OCI-LY1 (cell line): ENCODE measurements around the gene GFPT1.

Experiments used
- EZH2 ChIP-seq: fragments of 200-600 bp; sonication (generic), shearing (Covaris generic); IDR thresholded peaks from 2 replicates; pipeline ENCODE4 v1.8.0; 2017; ENCODE audit warnings: borderline replicate concordance, mixed run types, mild to moderate bottlenecking, antibody characterized with exemption, low read length, moderate library complexity, mixed read lengths
- TF ChIP-seq, protein P1 (sequence below): fragments of 200-600 bp; sonication (generic), shearing (Covaris generic); IDR thresholded peaks from 2 replicates; pipeline ENCODE4 v1.5.1; 2017; ENCODE audit warnings: mild to moderate bottlenecking, antibody characterized with exemption, low read length, moderate library complexity, mixed read lengths

DNA sequence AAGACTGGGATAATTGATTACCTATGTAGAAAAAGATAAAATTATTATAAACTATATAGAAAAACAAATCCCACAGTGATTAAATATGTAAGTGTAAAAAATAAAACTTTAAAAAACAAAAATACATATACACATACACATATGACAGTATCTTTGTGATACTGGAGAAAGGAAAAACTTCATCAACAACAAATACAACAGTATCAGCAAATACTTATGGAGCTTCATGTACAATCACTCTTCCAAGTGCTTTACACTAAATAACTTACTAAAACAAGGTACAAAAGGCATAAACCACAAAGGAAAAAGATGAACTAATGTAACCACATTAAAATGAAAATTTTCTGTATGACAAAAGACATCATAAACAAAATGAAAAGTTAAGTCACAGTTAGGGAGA lies 24.1 kb upstream of the GFPT1 start:
- TF ChIP-seq, protein P1, sequence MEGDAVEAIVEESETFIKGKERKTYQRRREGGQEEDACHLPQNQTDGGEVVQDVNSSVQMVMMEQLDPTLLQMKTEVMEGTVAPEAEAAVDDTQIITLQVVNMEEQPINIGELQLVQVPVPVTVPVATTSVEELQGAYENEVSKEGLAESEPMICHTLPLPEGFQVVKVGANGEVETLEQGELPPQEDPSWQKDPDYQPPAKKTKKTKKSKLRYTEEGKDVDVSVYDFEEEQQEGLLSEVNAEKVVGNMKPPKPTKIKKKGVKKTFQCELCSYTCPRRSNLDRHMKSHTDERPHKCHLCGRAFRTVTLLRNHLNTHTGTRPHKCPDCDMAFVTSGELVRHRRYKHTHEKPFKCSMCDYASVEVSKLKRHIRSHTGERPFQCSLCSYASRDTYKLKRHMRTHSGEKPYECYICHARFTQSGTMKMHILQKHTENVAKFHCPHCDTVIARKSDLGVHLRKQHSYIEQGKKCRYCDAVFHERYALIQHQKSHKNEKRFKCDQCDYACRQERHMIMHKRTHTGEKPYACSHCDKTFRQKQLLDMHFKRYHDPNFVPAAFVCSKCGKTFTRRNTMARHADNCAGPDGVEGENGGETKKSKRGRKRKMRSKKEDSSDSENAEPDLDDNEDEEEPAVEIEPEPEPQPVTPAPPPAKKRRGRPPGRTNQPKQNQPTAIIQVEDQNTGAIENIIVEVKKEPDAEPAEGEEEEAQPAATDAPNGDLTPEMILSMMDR: no peak
- no peak for TF ChIP-seq EZH2
